ENCODE results near the gene TOP2B. TPM values are rescaled to one million over a fixed set of nuclear protein-coding genes. Genes with fewer than 3 reads are reported as not detected.

The TOP2B gene
- polyA plus RNA-seq, 1 donor (not counting 4 experiments of a cell fraction or from before 2014, with no cell fraction given), result 71.8 TPM

DNA sequence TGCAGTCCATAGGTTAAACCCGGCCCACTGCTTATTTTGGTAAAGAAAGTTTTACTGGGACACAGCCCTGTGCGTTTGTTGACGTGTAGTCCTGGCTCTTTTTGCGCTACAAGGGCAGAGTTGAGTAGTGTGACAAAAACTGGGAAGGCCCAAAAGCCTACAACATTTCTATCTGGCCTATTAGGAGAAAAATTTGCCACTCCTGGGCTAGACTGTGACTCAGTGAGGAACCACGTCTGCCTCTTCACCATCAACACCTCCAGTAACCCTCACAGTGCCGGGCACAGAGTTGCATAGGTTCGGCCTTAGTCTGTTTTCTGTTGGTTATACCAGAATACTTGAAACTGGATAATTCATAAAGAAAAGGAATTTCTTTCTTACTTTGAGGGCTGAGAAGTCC lies 110.3 kb downstream of the TOP2B start:
- H2AFZ ChIP-seq (ENCODE audit: control insufficient read depth, low read length), result no peak overlapping the region
- DNase-seq (ENCODE audit: low read depth, low spot score) (no peak), FAIRE-seq (no peak)
- TF ChIP-seq, protein P1, sequence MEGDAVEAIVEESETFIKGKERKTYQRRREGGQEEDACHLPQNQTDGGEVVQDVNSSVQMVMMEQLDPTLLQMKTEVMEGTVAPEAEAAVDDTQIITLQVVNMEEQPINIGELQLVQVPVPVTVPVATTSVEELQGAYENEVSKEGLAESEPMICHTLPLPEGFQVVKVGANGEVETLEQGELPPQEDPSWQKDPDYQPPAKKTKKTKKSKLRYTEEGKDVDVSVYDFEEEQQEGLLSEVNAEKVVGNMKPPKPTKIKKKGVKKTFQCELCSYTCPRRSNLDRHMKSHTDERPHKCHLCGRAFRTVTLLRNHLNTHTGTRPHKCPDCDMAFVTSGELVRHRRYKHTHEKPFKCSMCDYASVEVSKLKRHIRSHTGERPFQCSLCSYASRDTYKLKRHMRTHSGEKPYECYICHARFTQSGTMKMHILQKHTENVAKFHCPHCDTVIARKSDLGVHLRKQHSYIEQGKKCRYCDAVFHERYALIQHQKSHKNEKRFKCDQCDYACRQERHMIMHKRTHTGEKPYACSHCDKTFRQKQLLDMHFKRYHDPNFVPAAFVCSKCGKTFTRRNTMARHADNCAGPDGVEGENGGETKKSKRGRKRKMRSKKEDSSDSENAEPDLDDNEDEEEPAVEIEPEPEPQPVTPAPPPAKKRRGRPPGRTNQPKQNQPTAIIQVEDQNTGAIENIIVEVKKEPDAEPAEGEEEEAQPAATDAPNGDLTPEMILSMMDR (optimal IDR thresholded peaks at IDR 0.05 in 1 of 3, IDR thresholded peaks at IDR 0.05 in 1 of 3, conservative IDR thresholded peaks at IDR 0.05 in 1 of 3; ENCODE audit: extremely low read depth in 1 of 3, insufficient read depth in 2 of 3, low read length in 3 of 3), result no peak
- no peak for TF ChIP-seq EZH2 (IDR thresholded peaks at IDR 0.05; ENCODE audit: low read length)
- H3K4me2 ChIP-seq (ENCODE audit: control insufficient read depth, extremely low read depth, insufficient read depth, low read depth, low read length), result no peak overlapping the region
- dilution Hi-C loops (cut with MboI; ENCODE audit: extremely low pct_ligation_motif_present, low sequenced_read_pairs), result no loop called here
- no peaks in the 10 kb centered on the region for H3K9me1 ChIP-seq (ENCODE audit: control insufficient read depth, extremely low read depth, insufficient read depth, low read length)
- H3K4me3 ChIP-seq (ENCODE audit: control insufficient read depth in 2 of 3, extremely low read depth in 1 of 3, insufficient read depth in 2 of 3, low read depth in 1 of 3, low read length in 3 of 3), result no peak overlapping the region
- H3K4me1 ChIP-seq (ENCODE audit: control insufficient read depth, extremely low read depth, insufficient read depth, low read length), result no peaks in the 10 kb centered on the region
- no peaks in the 10 kb centered on the region for H3K36me3 ChIP-seq (ENCODE audit: control insufficient read depth in 2 of 2, extremely low read depth in 1 of 2, insufficient read depth in 2 of 2, low read length in 2 of 2)
- no peak overlapping the region for H3K27ac ChIP-seq (ENCODE audit: control insufficient read depth, insufficient read depth, low read length)
- no peaks in the 10 kb centered on the region for H3K79me2 ChIP-seq (ENCODE audit: control insufficient read depth, insufficient read depth, low read length)
- H3K9ac ChIP-seq (ENCODE audit: control insufficient read depth, extremely low read depth, insufficient read depth, low read length), result no peak overlapping the region
- no peaks in the 10 kb centered on the region for H3K27me3 ChIP-seq (ENCODE audit: control insufficient read depth, extremely low read depth, insufficient read depth, low read length)
- no peaks in the 10 kb centered on the region for H4K20me1 ChIP-seq (ENCODE audit: control insufficient read depth, extremely low read depth, insufficient read depth, low read length)
- H3K9me3 ChIP-seq (ENCODE audit: control insufficient read depth, low read depth, low read length), result no peaks in the 10 kb centered on the region

- Histone ChIP-seq H3K4me3 (ENCODE audit: control insufficient read depth in 2 of 3, extremely low read depth in 1 of 3, insufficient read depth in 2 of 3, low read depth in 1 of 3, low read length in 3 of 3) (no peak overlapping the region), H3K36me3 (ENCODE audit: control insufficient read depth in 2 of 2, extremely low read depth in 1 of 2, insufficient read depth in 2 of 2, low read length in 2 of 2) (no peaks in the 10 kb centered on the region), H3K4me2 (ENCODE audit: control insufficient read depth, extremely low read depth, insufficient read depth, low read depth, low read length) (no peak overlapping the region), H3K4me1 (ENCODE audit: control insufficient read depth, extremely low read depth, insufficient read depth, low read length) (no peaks in the 10 kb centered on the region), H3K9ac (ENCODE audit: control insufficient read depth, extremely low read depth, insufficient read depth, low read length) (no peak overlapping the region), H4K20me1 (ENCODE audit: control insufficient read depth, extremely low read depth, insufficient read depth, low read length) (no peaks in the 10 kb centered on the region), H3K27me3 (ENCODE audit: control insufficient read depth, extremely low read depth, insufficient read depth, low read length) (no peaks in the 10 kb centered on the region), H2AFZ (ENCODE audit: control insufficient read depth, low read length) (no peak overlapping the region), H3K9me1 (ENCODE audit: control insufficient read depth, extremely low read depth, insufficient read depth, low read length) (no peaks in the 10 kb centered on the region), H3K79me2 (ENCODE audit: control insufficient read depth, insufficient read depth, low read length) (no peaks in the 10 kb centered on the region), H3K27ac (ENCODE audit: control insufficient read depth, insufficient read depth, low read length) (no peak overlapping the region), H3K9me3 (ENCODE audit: control insufficient read depth, low read depth, low read length) (no peaks in the 10 kb centered on the region)
- FAIRE-seq, result no peak
- dilution Hi-C loops (cut with MboI; ENCODE audit: extremely low pct_ligation_motif_present, low sequenced_read_pairs), result no loop called here
- no peak for DNase-seq (ENCODE audit: low read depth, low spot score)
- TF ChIP-seq, protein P1 (optimal IDR thresholded peaks at IDR 0.05 in 1 of 3, IDR thresholded peaks at IDR 0.05 in 1 of 3, conservative IDR thresholded peaks at IDR 0.05 in 1 of 3; ENCODE audit: extremely low read depth in 1 of 3, insufficient read depth in 2 of 3, low read length in 3 of 3), result no peak
- no peak for TF ChIP-seq EZH2 (IDR thresholded peaks at IDR 0.05; ENCODE audit: low read length)
Observed at GRCh38 chr3:25552251-25552650, 112.5 kb downstream of the TOP2B start.
